ENCODE measurements around the gene RAPGEF4. TPM values are rescaled to one million over a fixed set of nuclear protein-coding genes. Genes with fewer than 3 reads are reported as not detected.
A peak's percentile ranks its signal among the peaks of the same experiment; 100 is the strongest.

The RAPGEF4 gene
- total and polyA plus RNA-seq, 2 of the 13 experiments (the other 11 are each of a cell fraction or from before 2014, with no cell fraction given), result 0.78 to 0.91 TPM

DNA sequence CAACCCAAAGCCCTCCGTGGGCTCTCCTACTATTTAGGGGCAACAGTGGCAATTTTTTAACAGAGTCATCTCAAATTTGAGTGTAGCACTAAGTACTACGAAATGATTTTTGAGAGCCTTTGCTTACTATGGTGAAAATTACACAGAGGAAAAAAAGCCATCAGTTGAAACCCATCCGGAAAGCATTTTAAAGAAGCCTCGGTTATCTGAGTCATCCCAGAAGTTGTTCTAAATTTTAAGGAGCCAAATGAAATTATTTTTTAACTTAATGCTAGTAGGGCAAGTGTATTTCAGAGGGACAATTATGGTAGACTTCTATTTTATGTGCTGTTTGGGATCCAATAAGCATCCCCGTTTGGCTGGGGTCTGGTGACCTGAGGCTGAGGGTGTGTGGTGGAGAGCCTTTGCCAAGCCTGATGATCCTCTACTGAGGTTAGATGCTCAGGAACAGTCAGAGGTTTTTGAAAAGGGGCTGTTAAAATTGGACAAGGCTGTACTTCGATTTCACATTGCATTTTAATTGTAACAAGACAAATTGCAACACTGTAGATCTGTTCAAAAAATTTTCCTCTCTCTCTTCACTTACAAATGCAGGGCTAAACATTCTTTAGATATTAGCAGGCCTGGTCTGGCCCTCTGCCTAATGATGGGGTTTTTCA is 47.0 kb downstream of the RAPGEF4 start (continued):
- TF ChIP-seq, protein P1, sequence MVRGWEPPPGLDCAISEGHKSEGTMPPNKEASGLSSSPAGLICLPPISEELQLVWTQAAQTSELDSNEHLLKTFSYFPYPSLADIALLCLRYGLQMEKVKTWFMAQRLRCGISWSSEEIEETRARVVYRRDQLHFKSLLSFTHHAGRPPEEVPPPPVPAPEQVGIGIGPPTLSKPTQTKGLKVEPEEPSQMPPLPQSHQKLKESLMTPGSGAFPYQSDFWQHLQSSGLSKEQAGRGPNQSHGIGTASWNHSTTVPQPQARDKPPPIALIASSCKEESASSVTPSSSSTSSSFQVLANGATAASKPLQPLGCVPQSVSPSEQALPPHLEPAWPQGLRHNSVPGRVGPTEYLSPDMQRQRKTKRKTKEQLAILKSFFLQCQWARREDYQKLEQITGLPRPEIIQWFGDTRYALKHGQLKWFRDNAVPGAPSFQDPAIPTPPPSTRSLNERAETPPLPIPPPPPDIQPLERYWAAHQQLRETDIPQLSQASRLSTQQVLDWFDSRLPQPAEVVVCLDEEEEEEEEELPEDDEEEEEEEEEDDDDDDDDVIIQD (CRISPR knock-in tag; IDR thresholded peaks at IDR 0.05; ENCODE audit: low read depth), result no peak
- TF ChIP-seq, protein P2, sequence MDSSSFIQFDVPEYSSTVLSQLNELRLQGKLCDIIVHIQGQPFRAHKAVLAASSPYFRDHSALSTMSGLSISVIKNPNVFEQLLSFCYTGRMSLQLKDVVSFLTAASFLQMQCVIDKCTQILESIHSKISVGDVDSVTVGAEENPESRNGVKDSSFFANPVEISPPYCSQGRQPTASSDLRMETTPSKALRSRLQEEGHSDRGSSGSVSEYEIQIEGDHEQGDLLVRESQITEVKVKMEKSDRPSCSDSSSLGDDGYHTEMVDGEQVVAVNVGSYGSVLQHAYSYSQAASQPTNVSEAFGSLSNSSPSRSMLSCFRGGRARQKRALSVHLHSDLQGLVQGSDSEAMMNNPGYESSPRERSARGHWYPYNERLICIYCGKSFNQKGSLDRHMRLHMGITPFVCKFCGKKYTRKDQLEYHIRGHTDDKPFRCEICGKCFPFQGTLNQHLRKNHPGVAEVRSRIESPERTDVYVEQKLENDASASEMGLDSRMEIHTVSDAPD (CRISPR knock-in tag; IDR thresholded peaks at IDR 0.05), result no peak

DNA sequence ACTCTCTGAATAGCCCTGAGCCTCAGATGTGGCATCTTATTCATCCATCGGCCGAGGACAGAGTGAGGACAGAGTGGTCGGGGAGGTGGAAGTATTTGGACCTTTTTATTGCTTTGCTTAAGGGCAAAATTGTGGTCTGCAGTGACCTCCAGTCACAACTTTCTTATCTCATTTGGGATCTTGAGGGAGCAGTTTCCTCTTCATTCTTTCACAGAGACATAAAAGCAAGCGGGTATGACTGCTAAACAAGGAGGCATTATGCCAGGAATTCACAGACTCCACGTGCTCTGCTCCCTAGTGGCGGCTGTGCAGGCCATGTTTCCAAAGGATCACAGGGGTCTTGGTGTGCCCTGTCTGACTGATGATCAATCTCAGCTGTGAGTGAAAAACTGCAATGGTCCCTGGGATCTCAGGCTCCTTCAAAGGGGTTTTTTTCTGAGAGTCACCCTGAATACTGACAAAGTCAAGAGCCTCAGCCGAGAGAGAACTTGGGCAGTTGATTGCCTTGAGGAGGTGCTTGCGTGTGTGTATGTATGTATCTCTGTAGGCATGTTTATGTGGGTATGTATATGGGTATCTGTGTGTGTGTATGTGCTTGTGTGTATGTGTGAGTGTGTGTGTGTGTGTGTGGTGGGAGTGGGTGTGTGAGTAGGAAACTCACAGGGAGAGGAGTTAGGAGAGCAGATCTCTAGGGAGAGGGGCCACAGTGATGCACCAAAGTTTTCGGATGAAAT is 47.7 kb downstream of the RAPGEF4 start:
- no TSS peak for BruUV-seq (replicated peaks)
- 28% methylated on average over 9 of the region's 9 CpGs for WGBS (ENCODE audit: low lambda C conversion rate)
- Histone ChIP-seq H3K79me2 (ENCODE audit: insufficient read depth, low read length) (no peaks in the 10 kb centered on the region), H3K27ac (ENCODE audit: extremely low read length, insufficient read depth, low read length) (no peak overlapping the region), H3K4me2 (ENCODE audit: low read depth, low read length) (peak overlapping the region; percentile 20; the same call in 1 of the 2 replicates), H3K4me1 (ENCODE audit: insufficient read depth, low read length) (no peaks in the 10 kb centered on the region), H3K9ac (ENCODE audit: insufficient read depth, low read depth, low read length) (no peak overlapping the region), H3K36me3 (replicated peaks in 1 of 2; ENCODE audit: control insufficient read depth in 1 of 2, insufficient read depth in 2 of 2, low read length in 2 of 2) (no peaks in the 10 kb centered on the region), H3K9me3 (ENCODE audit: low read length) (no peaks in the 10 kb centered on the region), H3K27me3 (ENCODE audit: control insufficient read depth in 1 of 2, insufficient read depth in 2 of 2, low read length in 2 of 2) (peaks cover 2% of the 10 kb centered on the region in 2 experiments; a peak in 2 of 5 replicates), H2AFZ (ENCODE audit: low read length) (no peak overlapping the region), H4K20me1 (ENCODE audit: insufficient read depth, low read length) (no peaks in the 10 kb centered on the region), H3K4me3 (replicated peaks in 1 of 3; ENCODE audit: insufficient read depth in 1 of 3, low read depth in 2 of 3, low read length in 3 of 3) (no peak overlapping the region)
- DNase-seq (ENCODE audit: low spot score) (peak; percentile 45), FAIRE-seq (no peak), ATAC-seq (peak; percentile 89)
- POLR2A ChIA-PET, result no interaction called here
- CTCF ChIA-PET (ENCODE audit: low intra/inter-chr PET ratio, low total read pairs), result no interaction called here
- intact Hi-C loops (cut with micrococcal nuclease; ENCODE audit: unreplicated experiment), result loop anchor here (1.0 kb wide), 1 partner anchor 79 kb away; no protein-coding TSS in a partner anchor
- in situ Hi-C loops (cut with HindIII; ENCODE audit: extremely low pct_ligation_motif_present, low pct_unique_long_range_greater_than_20kb), result no loop called here
- TF ChIP-seq SAP130 (CRISPR knock-in tag; IDR thresholded peaks at IDR 0.05; ENCODE audit: low read depth), result 0 out of 2 replicates have a peak, but pooled peaks have one; percentile 28
- no peak for TF ChIP-seq SOX13 (IDR thresholded peaks at IDR 0.05)
- peak in 1 of 2 experiments; percentile 12; a peak in 1 of 4 replicates for TF ChIP-seq SOX13 (CRISPR knock-in tag; conservative IDR thresholded peaks at IDR 0.05 in 1 of 2, IDR thresholded peaks at IDR 0.05 in 1 of 2)
- TF ChIP-seq, protein P3, sequence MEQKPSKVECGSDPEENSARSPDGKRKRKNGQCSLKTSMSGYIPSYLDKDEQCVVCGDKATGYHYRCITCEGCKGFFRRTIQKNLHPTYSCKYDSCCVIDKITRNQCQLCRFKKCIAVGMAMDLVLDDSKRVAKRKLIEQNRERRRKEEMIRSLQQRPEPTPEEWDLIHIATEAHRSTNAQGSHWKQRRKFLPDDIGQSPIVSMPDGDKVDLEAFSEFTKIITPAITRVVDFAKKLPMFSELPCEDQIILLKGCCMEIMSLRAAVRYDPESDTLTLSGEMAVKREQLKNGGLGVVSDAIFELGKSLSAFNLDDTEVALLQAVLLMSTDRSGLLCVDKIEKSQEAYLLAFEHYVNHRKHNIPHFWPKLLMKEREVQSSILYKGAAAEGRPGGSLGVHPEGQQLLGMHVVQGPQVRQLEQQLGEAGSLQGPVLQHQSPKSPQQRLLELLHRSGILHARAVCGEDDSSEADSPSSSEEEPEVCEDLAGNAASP (CRISPR knock-in tag; IDR thresholded peaks at IDR 0.05; ENCODE audit: borderline replicate concordance), result no peak
- TF ChIP-seq XRCC5 (optimal IDR thresholded peaks at IDR 0.05; ENCODE audit: low read length), result peak; percentile 22
- TF ChIP-seq MXD4 (CRISPR knock-in tag; IDR thresholded peaks at IDR 0.05), result no peak
- no peak for TF ChIP-seq SYNCRIP (IDR thresholded peaks at IDR 0.05; ENCODE audit: insufficient read depth, low read depth, low read length)
- TF ChIP-seq NR2F6 (IDR thresholded peaks at IDR 0.05), result peak; percentile 39; the same call in 1 of the 2 replicates
- peak; percentile 64; the same call in 1 of the 2 replicates for TF ChIP-seq NR2F6 (CRISPR knock-in tag; IDR thresholded peaks at IDR 0.05)
- TF ChIP-seq LCORL (IDR thresholded peaks at IDR 0.05), result 0 out of 2 replicates have a peak, but pooled peaks have one; percentile 5
- TF ChIP-seq LCORL (CRISPR knock-in tag; IDR thresholded peaks at IDR 0.05), result no peak
- TF ChIP-seq, protein P4, sequence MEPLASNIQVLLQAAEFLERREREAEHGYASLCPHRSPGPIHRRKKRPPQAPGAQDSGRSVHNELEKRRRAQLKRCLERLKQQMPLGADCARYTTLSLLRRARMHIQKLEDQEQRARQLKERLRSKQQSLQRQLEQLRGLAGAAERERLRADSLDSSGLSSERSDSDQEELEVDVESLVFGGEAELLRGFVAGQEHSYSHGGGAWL (CRISPR knock-in tag; IDR thresholded peaks at IDR 0.05), result no peak

Measured in HepG2 (cell line).